Dedifferentiated amniotic fluid mesenchymal stem cell (primary cell): Measurements from ENCODE around the gene OCA2.
A peak's percentile ranks its signal among the peaks of the same experiment; 100 is the strongest.
"Not testable (repeated sequence)": the region's sequence is repeated elsewhere in the genome, so short reads cannot be mapped to it uniquely, and the experiment has no call there.

Experiments used
- DNase-seq: peaks from one replicate; pipeline ENCODE4 v3.0.0-alpha.2; 2016; ENCODE audit errors: extremely low spot score

Gene OCA2

DNA sequence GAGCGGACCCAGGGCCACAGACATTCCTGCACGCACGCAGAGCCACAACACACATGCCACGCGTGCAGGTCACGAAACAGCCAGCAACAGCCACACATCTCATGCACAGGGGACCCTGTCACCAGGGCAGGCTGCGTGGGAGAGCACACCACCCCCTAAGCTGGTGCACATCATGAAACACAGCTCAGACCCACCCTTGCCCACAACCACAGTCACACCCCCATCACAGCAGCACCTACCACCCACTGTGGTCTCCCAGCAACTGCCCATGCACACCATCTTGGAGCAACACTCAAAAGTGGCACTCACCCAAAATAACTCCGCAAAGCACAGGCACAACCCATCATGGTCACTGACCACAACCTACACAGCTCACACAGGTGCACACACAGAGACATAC, 75.7 kb downstream of the OCA2 start:
- DNase-seq, result no peak

GRCh38 chr15:28022961-28023360, 76.2 kb downstream of the OCA2 start:
- DNase-seq, result no peak

DNA sequence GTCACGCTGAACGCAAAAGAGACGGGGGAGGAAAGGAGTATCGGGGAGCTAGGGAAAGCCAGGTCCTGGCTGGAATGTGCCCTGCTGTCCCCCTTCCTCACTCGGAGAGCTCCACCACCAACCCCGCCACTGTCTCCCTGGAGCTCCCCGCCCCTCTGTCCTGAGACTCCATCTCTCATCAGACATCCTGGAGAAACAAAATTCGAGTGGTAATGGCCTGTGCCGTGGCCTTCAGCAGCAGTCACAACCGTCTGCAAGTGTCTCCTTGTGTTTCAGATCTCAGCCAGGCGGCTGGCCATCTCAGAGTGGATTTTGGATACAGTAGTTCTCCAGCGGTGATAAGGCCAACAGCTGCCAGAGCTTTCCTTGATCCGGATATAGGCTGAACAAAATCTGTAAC, 76.9 kb downstream of the OCA2 start:
- no peak for DNase-seq

DNA sequence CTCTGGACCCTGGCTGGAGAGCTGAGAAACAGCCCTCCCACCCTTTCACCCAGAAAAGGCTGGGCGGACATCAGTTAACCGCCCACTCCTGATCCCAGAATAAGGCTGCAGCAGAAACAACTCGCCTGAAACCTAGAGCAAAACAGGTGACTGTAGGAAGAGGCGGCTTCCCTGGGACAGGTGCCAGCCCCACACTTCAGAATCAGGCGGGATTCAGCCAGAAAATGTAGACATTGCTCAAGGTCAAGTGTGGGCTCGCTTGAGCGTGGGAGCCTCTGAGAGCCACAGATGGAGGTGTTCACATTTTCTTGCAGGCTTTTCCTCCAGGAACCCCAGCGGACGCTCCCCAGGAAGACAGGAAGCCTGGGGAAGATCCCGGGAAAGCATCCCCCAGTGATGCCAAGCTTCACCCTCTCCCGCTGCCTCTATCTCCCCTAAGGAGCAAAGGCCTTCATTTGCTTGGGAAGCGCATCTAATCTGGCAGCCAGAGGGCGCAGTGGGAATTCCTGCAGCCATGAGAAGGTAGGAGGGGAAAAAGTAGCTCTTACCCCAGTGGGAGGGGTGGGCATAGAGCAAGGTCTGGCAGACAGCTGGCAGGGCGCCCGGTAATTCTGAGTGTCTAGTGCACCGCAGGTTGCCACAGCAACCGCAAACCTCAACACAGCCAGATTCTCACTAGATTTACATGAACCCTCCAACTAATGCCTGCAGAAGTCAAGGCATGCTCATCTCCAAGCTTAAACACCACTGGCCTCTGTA, 77.7 kb downstream of the OCA2 start:
- peak; percentile 18 for DNase-seq

GRCh38 chr15:28020644-28021043, 78.5 kb downstream of the OCA2 start:
- no peak for DNase-seq

DNA sequence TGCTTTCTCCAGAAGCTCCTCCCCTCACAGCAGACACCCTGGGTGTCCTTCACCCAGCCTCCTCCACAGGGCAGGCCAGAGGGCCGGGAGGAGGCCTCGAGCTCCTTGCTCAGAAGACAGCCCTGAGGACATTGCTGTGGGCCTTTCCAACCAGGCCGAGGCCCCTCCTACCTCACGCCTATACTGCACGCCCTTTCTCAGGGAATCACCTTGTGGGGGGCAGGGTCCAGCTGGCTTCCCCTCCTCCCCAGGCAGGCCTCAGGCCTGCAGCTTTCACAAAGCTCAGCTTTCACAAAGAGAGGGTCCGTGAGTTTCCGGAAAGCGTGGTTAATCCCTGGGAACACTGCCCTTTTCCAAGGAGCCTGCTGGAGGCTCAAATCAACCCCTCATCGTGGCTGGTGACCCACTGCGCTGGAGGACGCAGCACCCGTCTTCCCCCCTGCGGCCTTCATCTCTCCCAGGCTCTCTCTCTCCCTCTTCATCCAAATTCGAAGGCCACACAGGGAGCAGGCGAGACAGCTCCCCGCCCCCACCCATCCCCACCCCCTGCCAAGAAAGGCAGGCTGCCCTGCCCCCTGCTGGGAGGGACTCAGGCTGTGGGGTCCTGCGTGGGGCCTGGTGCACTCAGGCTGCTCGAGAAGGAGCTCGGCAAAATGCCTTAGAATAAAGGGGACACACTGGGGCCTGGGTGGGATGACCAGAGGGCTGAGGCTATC, 79.4 kb downstream of the OCA2 start:
- no peak for DNase-seq

GRCh38 chr15:28018291-28019044, 80.6 kb downstream of the OCA2 start:
- DNase-seq, result no peak

- DNase-seq, result no peak
Observed at GRCh38 chr15:28017423-28017924, 81.6 kb downstream of the OCA2 start.

DNA sequence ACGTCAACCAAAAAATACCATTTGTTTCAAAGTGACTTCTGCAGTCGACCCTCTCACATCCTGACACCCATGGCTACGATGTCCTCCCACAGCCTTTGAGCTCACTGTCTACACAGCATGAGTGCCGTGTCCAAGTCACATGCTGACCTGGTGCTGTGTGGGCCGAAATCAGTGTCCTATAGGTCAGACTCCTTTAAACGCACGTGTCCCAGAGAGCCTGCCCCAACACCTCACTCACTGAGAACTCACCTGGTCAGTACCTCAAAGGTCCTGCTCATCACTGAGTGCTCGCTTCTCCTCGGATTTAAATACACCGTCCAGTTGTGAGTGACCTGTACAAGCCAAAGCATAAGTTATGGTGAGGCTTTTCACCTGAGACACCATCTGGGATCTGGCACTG, 83.3 kb downstream of the OCA2 start:
- DNase-seq, result no peak

- DNase-seq, result no peak
Observed at GRCh38 chr15:28014623-28015200, 84.4 kb downstream of the OCA2 start.

- no peak for DNase-seq
Observed at GRCh38 chr15:28013976-28014375, 85.1 kb downstream of the OCA2 start.

DNA sequence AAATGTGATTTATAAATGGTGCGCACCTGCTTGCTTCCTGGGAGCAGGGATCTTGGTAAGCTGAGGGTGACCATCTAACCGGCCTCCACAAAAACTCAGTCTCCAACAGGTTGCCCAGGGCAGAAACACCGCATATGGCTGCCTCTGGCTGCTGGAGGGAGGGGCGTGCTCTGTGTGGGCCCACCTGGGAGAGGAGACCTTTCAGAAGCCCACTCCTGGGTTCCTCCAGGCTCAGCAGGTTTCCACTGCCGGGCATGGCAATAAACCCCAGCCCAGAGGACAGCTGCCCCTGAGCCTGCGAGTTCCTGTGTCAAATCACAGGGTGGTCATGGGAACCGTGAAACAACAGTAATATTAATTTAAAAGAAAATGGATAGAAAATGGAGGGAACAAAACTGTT, 85.6 kb downstream of the OCA2 start:
- no peak for DNase-seq

- no peak for DNase-seq
Observed at GRCh38 chr15:28012231-28012630, 86.9 kb downstream of the OCA2 start.

GRCh38 chr15:28008175-28008574, 90.9 kb downstream of the OCA2 start:
- not testable (repeated sequence) for DNase-seq

GRCh38 chr15:28006116-28006905, 92.8 kb downstream of the OCA2 start:
- no peak for DNase-seq

DNA sequence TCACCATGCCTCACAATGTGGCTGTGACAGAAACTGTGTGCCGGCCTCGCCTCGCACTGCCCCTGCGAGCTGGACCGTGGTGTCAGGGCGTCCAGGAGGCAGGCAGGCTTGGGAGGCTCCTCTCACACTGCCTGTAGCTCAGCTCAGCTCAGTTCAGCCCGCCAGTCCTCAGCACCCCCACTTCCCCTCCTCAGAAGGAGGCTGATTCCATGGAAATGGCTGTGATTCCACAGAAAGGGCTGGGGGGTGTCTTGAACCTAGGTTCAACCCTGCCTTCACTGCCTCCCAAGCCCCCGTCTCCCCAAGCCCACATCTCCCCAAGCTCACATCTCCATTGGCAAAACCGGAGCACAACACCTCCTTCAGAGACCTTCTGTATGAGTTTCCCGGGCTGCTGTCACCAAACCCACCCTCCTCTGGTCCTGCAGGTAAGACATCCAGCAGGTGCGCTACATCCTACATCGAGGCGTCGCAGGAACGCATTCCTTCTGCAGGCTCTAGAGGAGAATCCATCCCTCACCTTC, 94.0 kb downstream of the OCA2 start:
- DNase-seq, result no peak

GRCh38 chr15:28004143-28005003, 94.7 kb downstream of the OCA2 start:
- no peak for DNase-seq

GRCh38 chr15:28003302-28004037, 95.6 kb downstream of the OCA2 start:
- no peak for DNase-seq

GRCh38 chr15:28002867-28003266, 96.2 kb downstream of the OCA2 start:
- no peak for DNase-seq
